A204.1 (cell line): ENCODE results near the gene RNPEP.
"Not testable (repeated sequence)": the region's sequence is repeated elsewhere in the genome, so short reads cannot be mapped to it uniquely, and the experiment has no call there.

Source experiments
- FAIRE-seq: peaks from 2 replicates; lab custom pipeline; 2012; peaks lifted over from hg19 to GRCh38; lab: Jason Lieb, UNC

Gene RNPEP

DNA sequence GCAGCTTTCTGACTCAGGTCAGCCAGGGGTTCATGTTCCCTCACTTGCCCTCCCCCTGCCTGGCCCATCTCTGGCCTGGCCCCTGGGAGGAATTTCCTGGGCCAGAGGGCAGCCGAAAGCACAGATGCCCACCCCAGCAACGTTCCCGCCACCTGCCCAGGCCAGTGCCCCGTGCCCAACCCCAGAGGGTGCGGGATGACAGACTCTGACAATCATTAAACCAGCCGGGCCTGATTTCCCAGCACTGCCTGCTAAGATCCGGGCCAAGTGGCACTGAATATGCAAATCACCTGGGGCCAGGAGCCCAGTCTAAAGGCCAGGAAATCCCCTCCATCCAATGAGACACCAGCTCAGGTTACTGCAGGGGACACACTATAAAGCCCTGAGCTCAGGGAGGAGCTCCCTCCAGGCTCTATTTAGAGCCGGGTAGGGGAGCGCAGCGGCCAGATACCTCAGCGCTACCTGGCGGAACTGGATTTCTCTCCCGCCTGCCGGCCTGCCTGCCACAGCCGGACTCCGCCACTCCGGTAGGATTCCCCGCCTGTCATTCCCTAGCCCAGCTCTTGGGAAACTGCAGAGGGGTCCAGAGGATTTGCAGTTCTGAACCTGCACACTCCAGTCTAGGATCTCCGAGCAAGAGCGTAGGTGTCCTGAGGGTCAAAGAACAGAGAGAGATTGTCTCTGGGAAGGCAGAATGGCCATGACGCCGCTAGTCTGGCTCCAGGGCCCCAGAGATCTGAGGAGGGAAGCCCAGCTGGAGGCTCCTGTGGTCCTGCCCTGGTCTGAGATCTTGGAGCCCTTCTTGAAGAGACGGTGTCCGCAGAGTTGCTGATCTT lies 27.9 kb downstream of the RNPEP start, which contains the start of gene ELF3:
Gene ELF3 (plus strand): TSS at position 408 of the 836 bp plus-strand sequence. CDS start 550 bp downstream, outside the sequence.
- FAIRE-seq, result no peak

DNA sequence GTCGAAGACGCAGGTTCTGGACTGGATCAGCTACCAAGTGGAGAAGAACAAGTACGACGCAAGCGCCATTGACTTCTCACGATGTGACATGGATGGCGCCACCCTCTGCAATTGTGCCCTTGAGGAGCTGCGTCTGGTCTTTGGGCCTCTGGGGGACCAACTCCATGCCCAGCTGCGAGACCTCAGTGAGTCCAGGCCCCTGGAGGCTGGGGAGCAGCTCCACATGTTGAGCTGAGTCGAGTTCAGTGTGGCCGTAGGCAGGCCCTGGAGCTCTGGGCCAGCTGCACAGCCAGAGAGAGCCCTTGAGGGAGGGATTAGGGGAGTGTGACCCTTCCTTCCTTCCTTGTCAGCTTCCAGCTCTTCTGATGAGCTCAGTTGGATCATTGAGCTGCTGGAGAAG lies 29.5 kb downstream of the RNPEP start:
- FAIRE-seq, result no peak

DNA sequence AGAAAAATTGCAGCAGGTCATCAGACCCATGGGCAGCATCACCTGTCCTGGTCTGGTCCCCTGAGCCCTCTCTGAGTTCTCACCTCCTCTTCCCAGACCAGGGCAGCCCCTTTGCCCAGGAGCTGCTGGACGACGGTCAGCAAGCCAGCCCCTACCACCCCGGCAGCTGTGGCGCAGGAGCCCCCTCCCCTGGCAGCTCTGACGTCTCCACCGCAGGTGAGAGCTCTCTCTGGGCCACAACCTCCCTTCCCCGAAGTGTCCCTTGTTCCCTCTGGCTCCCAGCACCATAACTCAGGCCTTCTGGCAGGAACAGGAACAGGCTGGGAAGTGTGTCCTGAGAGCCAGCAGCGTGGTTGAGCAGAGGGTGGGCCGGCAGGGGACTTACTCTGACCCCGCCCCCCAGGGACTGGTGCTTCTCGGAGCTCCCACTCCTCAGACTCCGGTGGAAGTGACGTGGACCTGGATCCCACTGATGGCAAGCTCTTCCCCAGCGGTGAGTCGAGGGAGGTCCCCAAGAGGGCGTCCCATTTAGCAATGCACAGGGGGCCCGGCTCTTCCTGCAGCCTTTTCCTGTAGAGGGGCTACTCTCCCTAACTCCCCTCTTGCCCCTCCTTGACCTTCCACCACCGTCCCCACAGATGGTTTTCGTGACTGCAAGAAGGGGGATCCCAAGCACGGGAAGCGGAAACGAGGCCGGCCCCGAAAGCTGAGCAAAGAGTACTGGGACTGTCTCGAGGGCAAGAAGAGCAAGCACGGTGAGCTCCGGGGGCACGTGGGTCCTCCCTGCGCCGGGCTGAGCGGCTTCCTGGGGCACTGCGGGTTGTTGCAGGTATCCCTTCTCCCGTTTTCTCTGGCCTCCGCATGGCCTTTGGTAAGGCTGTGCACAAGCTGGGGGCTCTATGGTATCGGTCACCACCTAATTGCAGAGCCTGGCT lies 30.4 kb downstream of the RNPEP start:
- no peak for FAIRE-seq

DNA sequence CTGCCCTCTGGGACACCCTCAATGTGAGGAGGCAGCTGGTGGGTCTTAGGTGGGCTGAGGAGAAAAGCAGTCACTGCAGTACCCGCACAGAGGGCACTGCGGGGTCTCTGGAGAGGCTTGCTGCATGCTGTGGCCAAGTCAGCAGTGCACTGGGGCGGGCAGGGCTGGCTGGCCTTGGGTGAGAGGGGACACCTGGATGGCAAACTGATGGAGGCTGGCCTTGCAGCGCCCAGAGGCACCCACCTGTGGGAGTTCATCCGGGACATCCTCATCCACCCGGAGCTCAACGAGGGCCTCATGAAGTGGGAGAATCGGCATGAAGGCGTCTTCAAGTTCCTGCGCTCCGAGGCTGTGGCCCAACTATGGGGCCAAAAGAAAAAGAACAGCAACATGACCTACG lies 31.2 kb downstream of the RNPEP start:
- FAIRE-seq, result no peak

DNA sequence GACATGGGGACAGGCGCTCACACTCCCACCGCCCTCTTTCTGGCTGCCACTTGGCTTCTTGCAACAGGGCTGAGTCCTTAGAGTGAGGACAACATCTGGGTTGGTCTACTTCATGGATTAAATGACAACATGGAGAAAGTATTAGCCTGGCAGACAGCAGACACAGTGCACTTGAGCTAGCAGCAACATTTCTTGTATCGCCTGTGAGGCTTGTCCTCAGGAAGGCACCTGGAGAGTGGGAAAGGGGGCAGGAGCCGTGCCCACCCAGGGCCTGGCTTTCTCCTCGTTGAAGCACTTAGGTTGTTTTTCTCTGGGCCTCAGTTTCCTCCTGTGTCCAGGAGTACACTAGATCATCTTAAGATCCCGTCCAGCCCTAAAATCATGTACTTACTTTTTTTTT lies 31.6 kb downstream of the RNPEP start:
- FAIRE-seq, result no peak

DNA sequence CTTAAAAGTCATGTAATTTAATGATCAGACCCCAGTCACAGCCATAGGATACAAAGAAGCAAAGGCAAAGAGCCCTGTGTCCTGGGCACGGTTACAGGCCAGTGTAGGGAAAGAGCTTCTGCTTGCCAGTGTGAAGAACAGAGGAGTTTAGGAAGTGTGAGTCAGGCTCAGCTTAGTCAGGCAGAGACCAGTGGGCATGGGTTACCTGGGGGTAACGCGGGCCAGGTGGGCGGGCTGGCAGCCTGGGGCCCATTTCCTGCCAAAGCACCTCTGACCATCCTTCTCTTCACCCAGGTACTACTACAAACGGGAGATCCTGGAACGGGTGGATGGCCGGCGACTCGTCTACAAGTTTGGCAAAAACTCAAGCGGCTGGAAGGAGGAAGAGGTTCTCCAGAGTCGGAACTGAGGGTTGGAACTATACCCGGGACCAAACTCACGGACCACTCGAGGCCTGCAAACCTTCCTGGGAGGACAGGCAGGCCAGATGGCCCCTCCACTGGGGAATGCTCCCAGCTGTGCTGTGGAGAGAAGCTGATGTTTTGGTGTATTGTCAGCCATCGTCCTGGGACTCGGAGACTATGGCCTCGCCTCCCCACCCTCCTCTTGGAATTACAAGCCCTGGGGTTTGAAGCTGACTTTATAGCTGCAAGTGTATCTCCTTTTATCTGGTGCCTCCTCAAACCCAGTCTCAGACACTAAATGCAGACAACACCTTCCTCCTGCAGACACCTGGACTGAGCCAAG lies 32.6 kb downstream of the RNPEP start:
- no peak for FAIRE-seq

DNA sequence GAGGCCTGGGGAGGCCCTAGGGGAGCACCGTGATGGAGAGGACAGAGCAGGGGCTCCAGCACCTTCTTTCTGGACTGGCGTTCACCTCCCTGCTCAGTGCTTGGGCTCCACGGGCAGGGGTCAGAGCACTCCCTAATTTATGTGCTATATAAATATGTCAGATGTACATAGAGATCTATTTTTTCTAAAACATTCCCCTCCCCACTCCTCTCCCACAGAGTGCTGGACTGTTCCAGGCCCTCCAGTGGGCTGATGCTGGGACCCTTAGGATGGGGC lies 33.2 kb downstream of the RNPEP start:
- no peak for FAIRE-seq

DNA sequence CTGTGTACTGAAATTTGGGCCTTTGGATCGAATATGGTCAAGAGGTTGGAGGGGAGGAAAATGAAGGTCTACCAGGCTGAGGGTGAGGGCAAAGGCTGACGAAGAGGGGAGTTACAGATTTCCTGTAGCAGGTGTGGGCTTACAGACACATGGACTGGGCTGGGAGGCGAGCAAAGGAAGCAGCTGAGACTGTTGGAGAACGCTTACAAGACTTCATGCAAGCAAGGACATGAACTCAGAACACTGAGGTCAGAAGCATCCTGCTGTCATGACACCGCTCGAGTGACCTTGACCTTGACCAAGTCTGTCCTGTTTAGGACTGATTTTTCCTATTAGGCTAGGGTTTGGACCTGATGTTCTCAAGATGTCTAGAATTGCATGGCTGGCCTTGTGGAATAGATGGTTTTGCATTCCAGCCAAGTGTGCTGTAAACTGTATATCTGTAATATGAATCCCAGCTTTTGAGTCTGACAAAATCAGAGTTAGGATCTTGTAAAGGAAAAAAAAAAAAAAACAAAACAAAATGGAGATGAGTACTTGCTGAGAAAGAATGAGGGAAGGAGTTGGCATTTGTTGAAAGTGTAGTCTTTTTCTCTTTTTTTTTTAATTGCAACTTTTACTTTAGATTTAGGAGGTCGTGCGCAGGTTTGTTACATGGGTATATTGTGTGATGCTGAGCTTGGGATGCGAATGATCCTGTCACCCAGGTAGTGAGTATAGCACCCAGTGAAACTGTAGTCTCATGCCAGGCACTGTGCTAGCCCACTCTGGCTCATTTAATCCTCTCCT lies 33.8 kb downstream of the RNPEP start:
- no peak for FAIRE-seq

DNA sequence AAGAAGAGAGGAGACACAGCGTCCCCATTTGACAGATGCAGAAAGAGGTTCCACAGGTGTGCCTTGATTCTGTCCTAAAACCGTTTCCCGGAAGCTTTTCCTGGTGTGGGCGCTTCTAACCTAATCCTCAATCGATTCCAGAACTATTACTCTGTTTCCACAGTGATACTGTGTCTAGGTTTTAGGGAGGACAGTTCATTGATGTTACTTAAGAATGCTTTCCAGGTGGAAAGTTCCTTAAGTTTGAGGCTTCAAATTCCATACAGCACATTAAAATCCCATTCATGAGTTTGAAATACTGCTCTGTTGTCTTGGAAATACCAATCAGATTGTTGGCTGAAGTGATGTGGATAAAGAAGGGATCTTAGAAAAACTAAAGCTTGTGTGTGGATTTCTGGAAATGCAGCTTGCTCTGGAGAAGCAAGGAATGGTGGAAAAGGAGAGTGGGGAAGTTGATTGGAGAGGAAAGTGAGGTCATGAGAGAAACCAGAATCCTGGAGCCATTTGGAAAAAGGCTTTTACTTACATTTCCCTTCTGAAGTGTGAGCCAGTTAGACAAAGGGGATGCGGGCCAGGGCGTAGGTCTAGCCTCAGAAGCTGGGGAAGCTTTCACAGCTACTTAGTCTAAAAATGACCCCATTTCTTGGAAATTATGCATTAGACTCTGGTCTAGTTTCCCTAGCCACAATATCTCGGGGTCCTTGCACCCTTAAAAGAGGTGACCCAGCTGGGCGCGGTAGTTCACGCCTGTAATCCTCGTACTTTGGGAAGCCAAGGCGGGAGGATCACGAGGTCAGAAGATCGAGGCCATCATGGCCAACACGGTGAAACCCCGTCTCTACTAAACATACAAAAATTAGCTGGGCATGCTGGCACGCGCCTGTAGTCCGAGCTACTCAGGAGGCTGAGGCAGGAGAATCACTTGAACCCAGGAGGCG lies 34.6 kb downstream of the RNPEP start:
- no peak for FAIRE-seq

DNA sequence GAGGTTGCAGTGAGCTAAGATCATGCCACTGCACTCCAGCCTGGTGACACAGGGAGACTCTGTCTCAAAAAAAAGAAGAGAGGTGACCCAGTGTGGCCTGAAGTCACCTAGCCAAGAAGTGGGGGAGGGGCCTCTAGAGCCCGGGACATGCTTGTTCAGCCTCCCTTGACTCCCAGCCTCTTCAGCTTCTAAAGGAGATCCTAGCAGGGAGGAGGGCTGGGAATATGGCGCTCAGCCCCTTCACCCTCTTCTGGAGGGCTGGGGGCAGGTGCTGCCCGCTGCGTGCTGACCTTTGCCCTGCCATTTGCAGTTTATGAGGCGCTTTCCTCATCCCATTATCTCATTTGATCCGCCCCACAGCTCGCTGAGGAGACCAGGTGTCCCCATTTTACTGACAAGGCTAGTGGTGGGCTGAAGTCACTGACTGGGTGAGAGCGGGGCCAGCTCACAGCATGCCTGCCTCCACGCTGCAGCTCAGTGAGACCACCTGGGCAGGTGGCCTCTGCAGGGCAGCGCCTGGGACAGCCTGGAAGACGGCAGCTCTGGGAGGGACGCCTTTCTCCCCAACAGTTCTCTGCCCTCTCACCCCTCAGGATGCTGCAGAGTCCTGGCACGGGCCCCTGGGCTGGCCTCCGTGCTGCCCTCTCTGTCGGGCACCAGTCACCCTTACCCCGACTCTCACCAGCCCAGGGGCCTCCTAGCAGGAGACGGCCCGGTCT lies 35.5 kb downstream of the RNPEP start:
- FAIRE-seq, result no peak

DNA sequence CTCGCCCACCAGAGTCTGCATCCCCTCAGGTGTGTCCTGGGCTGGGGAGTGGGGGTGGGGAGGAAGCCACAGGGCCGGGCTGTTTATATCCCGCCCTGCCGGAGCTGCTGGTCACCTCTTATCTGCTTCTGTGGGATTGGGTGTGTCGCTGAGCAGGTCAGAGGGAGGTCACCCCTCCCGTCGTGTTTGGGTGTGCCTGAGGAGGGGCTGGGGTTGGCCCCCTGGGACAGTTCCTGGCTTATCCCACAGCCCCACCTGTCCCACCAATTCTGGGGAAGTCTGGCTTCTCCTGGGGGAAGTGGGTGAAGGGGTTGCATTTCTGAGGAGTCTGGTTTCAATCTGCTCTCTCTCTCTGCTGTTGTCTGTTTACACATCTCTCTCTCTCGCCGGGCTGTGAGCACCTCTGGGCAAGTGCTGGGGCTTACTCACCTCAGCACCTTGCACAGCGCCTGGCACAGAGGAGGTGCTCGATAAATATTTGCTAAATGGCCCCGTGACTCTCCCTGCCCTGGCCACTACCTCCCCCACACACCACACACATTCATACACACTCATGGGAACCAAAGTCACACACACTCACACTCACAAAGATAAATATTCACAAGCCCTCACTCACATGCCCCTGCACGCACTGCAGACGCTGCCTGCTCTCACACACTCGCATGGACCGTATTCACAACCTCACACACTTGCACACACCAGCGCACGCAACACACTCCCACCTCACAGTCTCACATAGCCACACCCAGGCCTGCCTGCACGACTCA lies 36.2 kb downstream of the RNPEP start:
- no peak for FAIRE-seq

DNA sequence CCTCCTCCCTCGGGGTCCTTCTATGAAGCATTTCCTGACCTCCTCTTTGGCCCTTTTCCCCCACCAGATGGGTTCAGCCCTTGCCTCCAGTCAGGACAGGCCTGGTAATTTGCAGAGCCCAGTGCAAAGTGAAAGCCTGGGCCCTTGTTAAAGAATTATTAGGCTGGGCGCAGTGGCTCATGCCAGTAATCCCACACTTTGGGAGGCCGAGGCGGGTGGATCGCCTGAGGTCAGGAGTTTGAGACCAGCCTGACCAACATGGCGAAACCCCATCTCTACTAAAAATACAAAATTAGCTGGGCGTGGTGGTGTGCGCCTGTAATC lies 36.7 kb downstream of the RNPEP start:
- not testable (repeated sequence) for FAIRE-seq

DNA sequence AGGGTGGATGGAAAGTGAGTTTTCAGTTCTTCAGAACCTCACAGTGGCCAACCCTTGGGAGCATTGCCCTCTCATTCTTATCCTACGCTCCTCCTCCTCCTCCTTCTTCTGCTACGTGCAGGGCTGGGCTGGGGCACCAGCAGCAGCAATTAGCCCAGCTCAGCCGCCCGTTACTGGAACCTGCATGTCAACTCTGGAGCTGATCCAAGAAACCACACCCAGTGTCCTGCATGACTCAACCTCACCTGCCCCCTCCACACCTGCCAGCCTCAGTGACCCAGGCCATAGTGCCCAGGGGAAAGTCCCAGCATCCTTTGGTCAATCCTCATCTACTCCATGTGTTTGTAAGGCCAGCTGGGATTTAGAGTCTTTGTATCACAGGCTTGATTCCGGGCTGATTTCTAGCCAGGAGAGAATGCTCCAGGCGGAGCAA lies 40.6 kb downstream of the RNPEP start:
- no peak for FAIRE-seq

DNA sequence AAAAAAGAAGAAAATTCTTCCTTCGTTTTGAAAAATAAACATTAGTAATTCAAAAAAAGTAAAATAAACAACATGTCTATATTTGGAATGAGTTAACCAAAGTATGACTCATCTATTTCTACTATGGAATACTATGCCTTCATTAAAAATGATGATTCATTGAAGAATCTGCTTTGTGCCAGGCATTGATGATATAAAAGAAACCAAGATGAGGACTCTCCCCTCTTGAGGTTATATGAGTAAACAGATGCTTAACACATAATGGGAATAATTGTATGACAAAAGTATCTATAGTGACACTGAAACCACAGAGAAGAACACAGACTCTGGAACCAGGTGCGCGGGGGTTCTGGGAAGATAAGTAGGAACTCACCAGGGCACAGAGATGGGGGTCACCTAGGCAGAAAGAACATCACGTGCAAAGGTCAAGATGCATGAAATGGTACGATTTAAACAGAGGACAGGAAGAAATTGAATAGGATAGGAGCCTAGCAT lies 46.8 kb downstream of the RNPEP start:
- FAIRE-seq, result no peak

DNA sequence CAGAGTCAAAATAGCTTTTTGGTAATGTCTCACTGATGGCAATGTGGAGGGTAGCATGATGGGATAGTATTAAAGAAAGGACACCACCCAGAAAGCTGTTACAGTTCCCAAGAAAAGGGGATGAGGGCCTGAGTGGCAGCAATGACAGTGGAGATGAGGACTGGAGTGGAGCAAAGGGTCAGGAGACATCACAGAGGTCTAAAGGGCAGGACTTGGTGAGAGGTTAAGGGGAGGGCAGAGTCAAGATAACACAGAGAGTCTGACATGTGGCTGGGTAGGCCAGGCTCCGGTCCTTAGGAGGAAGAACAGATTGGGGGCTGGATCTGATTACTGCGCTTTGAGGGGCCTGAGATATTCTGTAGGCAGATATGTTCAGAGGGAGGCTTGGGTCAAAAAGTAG lies 47.3 kb downstream of the RNPEP start:
- FAIRE-seq, result no peak

DNA sequence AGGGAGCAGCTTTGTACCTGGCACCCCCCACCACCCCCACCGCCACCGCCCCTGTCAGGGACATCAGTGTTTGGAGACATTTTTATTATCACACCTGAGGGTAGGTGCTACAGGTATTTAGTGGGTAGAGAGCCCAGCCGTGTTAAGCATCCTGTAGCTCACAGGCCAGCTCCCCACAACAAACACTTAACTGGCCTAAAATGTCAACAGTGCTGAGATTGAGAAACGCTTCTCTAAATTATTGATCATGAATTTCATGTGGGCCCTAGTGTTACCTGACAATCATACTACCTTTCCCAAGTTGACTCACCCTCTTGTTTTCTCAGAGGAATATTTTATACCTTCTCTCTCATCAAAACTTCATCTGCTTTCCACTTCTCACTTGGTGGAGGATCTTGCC lies 49.3 kb downstream of the RNPEP start:
- no peak for FAIRE-seq

DNA sequence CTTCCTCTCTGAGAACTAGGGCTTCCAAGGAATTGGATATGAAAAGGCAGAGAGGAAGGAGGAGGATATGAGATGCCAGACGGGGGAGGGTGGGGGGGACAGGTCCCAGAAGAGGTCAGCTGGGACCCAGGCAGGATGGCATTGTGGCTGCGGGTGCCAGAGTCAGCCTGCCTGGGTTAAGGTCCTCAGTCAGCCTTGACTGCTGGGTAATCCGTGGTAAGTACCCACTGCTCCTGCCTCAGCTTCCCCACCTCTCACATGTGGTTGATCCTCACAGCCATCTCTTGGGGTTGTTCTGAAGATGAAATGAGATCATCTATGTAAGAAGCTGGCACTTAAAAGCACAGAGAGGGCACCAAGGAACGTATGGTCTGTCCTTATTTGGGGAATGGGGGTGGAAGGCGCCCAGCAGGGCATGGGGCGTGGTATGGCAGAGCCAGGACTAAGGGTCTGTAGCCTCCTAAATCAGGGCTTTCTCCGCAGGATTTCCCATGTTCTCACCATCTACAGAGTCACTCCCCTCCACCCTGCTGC lies 51.8 kb downstream of the RNPEP start:
- no peak for FAIRE-seq

DNA sequence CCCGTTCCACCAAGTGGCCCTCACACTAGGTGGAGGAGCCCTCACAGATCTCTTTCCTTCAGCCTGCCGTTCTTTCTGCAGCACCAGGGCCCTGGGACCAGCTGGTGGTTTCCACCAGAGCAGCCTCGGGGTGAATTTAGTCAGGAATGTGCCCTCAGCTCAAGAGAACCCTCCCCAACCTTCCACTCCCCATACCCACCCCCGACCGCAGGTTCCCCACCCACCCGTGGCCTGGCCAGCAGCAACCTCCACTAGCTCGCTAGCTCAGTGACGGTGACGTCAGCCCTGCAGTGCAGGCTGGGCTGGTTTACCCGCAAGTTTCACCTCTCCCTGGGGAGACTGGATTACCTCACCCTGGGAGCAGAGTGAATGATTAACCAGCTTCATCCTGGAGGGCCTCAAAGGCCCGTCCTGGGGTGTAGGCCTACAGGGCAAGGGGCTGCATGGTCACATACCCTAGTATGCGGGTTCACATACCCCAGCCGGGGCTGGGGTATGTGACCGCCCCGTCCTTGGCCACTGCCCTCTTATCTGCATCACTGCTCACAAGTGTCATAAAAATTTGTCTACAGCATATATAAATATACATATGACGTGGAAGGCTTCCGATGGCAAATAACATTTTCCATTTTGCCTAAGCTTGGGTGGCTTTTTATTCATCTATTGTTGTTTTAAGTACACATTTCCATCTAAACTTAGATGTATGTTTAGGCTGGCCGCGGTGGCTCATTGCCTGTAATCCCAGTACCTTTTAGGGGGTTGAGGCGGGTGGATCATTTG lies 52.4 kb downstream of the RNPEP start:
- no peak for FAIRE-seq
